Gastroesophageal sphincter (tissue), 3 donors: ENCODE data around the gene GFAP.

ENCODE experiments used
- CTCF ChIP-seq, 4 experiments: fragments of 200-600 bp in 2 of 4; fragments of 450-650 bp in 2 of 4; sonication (generic) in 1 of 4; IDR thresholded peaks; one replicate each; pipeline ENCODE4 v1.5.1; 2017 to 2019; ENCODE audit warnings: antibody characterized with exemption in 4 of 4, mild to moderate bottlenecking in 2 of 4, moderate library complexity in 2 of 4
- EP300 ChIP-seq: sonication (generic); formaldehyde crosslinking; IDR thresholded peaks from one replicate; pipeline ENCODE4 v1.6.1; 2017; ENCODE audit warnings: antibody characterized with exemption, mild to moderate bottlenecking
- POLR2A ChIP-seq, 2 donors: fragments of 450-650 bp; IDR thresholded peaks; one replicate each; pipeline ENCODE4 v1.6.1; 2017; ENCODE audit warnings: antibody characterized with exemption in 2 of 2, mild to moderate bottlenecking in 2 of 2, moderate library complexity in 1 of 2
- POLR2AphosphoS5 ChIP-seq: sonication (generic); formaldehyde crosslinking; IDR thresholded peaks from one replicate; pipeline ENCODE4 v1.6.1; 2017; ENCODE audit warnings: antibody characterized with exemption

DNA sequence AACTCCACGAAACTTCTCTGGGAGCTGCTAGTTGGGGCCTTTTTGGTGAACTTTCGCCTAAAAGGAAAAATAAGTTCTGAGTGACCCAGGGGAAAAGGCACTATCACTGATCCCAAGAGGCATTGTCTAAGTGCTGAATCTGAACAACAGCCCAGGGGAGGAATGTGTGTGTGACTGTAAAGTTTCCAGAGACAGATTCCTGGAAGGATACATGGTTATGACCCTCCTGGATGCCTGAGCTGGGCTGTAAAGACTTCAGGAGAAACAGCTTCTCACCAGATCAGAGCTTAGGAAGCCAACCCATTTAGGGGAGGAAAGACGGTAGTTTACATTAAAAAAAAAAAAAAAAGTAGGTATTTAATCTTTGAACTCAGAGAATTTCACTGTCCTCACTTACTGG is 47.5 kb downstream of the GFAP start:
- TF ChIP-seq CTCF (IDR thresholded peaks at IDR 0.05) (no peak), EP300 (no peak), POLR2AphosphoS5 (peak; percentile 36), POLR2A (IDR thresholded peaks at IDR 0.05) (no peak)
